DLD1 (cell line): ENCODE measurements around the gene UNCX.

Experiments
- in situ Hi-C: cut with HindIII; loops from 2 replicates; pipeline ENCODE4 v1.10.0; 2017; ENCODE audit warnings: low sequenced_read_pairs

The UNCX gene

GRCh38 chr7:1242606-1243289 lies 10.1 kb downstream of the UNCX start:
- in situ Hi-C loops, result no loop called here

GRCh38 chr7:1243290-1243963 lies 10.8 kb downstream of the UNCX start:
- in situ Hi-C loops, result no loop called here

- in situ Hi-C loops, result no loop called here
These were observed 11.3 kb downstream of the UNCX start for GRCh38 chr7:1243964-1244416.

- in situ Hi-C loops, result no loop called here
These were observed 12.2 kb downstream of the UNCX start for GRCh38 chr7:1244700-1245523.

GRCh38 chr7:1245524-1246050 lies 12.9 kb downstream of the UNCX start:
- in situ Hi-C loops, result no loop called here

GRCh38 chr7:1246160-1246870 lies 13.6 kb downstream of the UNCX start:
- in situ Hi-C loops, result no loop called here

GRCh38 chr7:1246871-1247526 lies 14.3 kb downstream of the UNCX start:
- in situ Hi-C loops, result no loop called here

- in situ Hi-C loops, result no loop called here
These were observed 14.9 kb downstream of the UNCX start for GRCh38 chr7:1247527-1248041.

GRCh38 chr7:1248143-1248915 lies 15.7 kb downstream of the UNCX start:
- in situ Hi-C loops, result no loop called here

GRCh38 chr7:1248916-1249581 lies 16.4 kb downstream of the UNCX start:
- in situ Hi-C loops, result no loop called here

- in situ Hi-C loops, result no loop called here
These were observed 17.1 kb downstream of the UNCX start for GRCh38 chr7:1249731-1250130.

GRCh38 chr7:1250901-1251300 lies 18.2 kb downstream of the UNCX start:
- in situ Hi-C loops, result no loop called here

GRCh38 chr7:1251796-1252539 lies 19.3 kb downstream of the UNCX start:
- in situ Hi-C loops, result no loop called here

- in situ Hi-C loops, result no loop called here
These were observed 19.9 kb downstream of the UNCX start for GRCh38 chr7:1252540-1253090.

GRCh38 chr7:1253681-1254181 lies 21.1 kb downstream of the UNCX start:
- in situ Hi-C loops, result no loop called here

GRCh38 chr7:1254281-1255079 lies 21.8 kb downstream of the UNCX start:
- in situ Hi-C loops, result no loop called here
